Naive thymus-derived CD4-positive, alpha-beta T cell (primary cell): ENCODE measurements around the gene NAV2. TPM values are rescaled to one million over a fixed set of nuclear protein-coding genes. Genes with fewer than 3 reads are reported as not detected.

ENCODE experiments used
- ATAC-seq: fragments of 150-1000 bp; cut with Tn5 transposase; 2 replicates; pipeline ENCODE4 v1.10.0; 2021; ENCODE audit warnings: mild to moderate bottlenecking, moderate library complexity
- CTCF ChIA-PET: fragments of 350-600 bp; sonication (Branson Sonifier 250); formaldehyde crosslinking; loops from one replicate; lab custom pipeline; 2021; ENCODE audit warnings: antibody characterized with exemption; lab: Charles Lee
- POLR2A ChIA-PET: fragments of 350-600 bp; sonication (Branson Sonifier 250); formaldehyde crosslinking; loops from one replicate; lab custom pipeline; 2021; ENCODE audit warnings: antibody characterized with exemption, inconsistent platforms; lab: Charles Lee
- DNase-seq, 9 donors: peaks; one replicate each; pipeline versions ENCODE4 v3.0.0 to v3.0.0-alpha.2; 2020 to 2022; ENCODE audit warnings: mixed read lengths in 1 of 9
- H3K27ac ChIP-seq: one replicate; pipeline ENCODE4 v1.7.0; 2013; ENCODE audit warnings: mild to moderate bottlenecking, low read depth, low read length, moderate library complexity
- H3K27me3 ChIP-seq, 2 donors: one replicate each; pipeline ENCODE4 v1.7.0; 2013; ENCODE audit warnings: low read length in 2 of 2, mild to moderate bottlenecking in 2 of 2, moderate library complexity in 2 of 2; ENCODE audit not compliant: control insufficient read depth in 2 of 2, insufficient read depth in 2 of 2
- H3K36me3 ChIP-seq, 3 experiments: 1 replicate in 2 of 3; 2 replicates in 1 of 3; pipeline ENCODE4 v1.7.0; 2013; ENCODE audit warnings: low read length in 3 of 3, mild to moderate bottlenecking in 3 of 3, moderate library complexity in 1 of 3; ENCODE audit not compliant: insufficient read depth in 3 of 3, control insufficient read depth in 2 of 3
- H3K4me1 ChIP-seq, 2 donors: one replicate each; pipeline ENCODE4 v1.7.0; 2013; ENCODE audit warnings: low read length in 2 of 2, mild to moderate bottlenecking in 2 of 2, moderate library complexity in 1 of 2; ENCODE audit not compliant: control insufficient read depth in 2 of 2, insufficient read depth in 2 of 2
- H3K4me3 ChIP-seq: 2 replicates; pipeline ENCODE4 v1.7.0; 2013; ENCODE audit warnings: mild to moderate bottlenecking, low read length
- H3K9me3 ChIP-seq, 3 experiments: 1 replicate in 2 of 3; 2 replicates in 1 of 3; pipeline ENCODE4 v1.7.0; 2013; ENCODE audit warnings: low read length in 3 of 3; ENCODE audit not compliant: control insufficient read depth in 2 of 3
- H3K27ac Mint-ChIP-seq, 9 donors: one replicate each; pipeline ENCODE4 v1.8.0; 2020 to 2022; ENCODE audit warnings: mixed read lengths in 9 of 9, mild to moderate bottlenecking in 8 of 9, moderate library complexity in 5 of 9, inconsistent platforms in 2 of 9
- H3K27me3 Mint-ChIP-seq, 5 donors: one replicate each; pipeline ENCODE4 v1.8.0; 2021 to 2022; ENCODE audit warnings: mixed read lengths in 5 of 5, mild to moderate bottlenecking in 1 of 5
- H3K36me3 Mint-ChIP-seq, 5 donors: one replicate each; pipeline ENCODE4 v1.8.0; 2020 to 2022; ENCODE audit warnings: mixed read lengths in 5 of 5, mild to moderate bottlenecking in 3 of 5, inconsistent platforms in 1 of 5
- H3K4me1 Mint-ChIP-seq, 7 donors: one replicate each; pipeline ENCODE4 v1.8.0; 2020 to 2022; ENCODE audit warnings: mixed read lengths in 7 of 7, mild to moderate bottlenecking in 3 of 7, inconsistent platforms in 1 of 7
- H3K4me3 Mint-ChIP-seq, 10 donors: one replicate each; pipeline ENCODE4 v1.8.0; 2020 to 2022; ENCODE audit warnings: mild to moderate bottlenecking in 10 of 10, mixed read lengths in 10 of 10, moderate library complexity in 6 of 10, inconsistent platforms in 2 of 10
- H3K9me3 Mint-ChIP-seq, 11 donors: one replicate each; pipeline ENCODE4 v1.8.0; 2020 to 2022; ENCODE audit warnings: mixed read lengths in 11 of 11, mild to moderate bottlenecking in 4 of 11, inconsistent platforms in 1 of 11, moderate library complexity in 1 of 11
- intact Hi-C, 2 donors: fragments of 100-400 bp; cut with micrococcal nuclease; formaldehyde crosslinking; loops; one replicate each; pipeline ENCODE4 v1.15.1; 2023
- polyA plus RNA-seq, 2 donors: library from polyadenylated mRNA; unstranded; fragments of 300-500 nt; fragmentation: Illumina TruSeq; gene quantifications; one replicate each; pipeline ENCODE4 v1.2.3, GENCODE V29; 2021
- total RNA-seq, 6 experiments: library from RNA in 5 of 6; stranded (reverse) in 5 of 6; gene quantifications; 1 replicate in 5 of 6; 2 replicates in 1 of 6; pipeline ENCODE4 v1.2.3 and lab custom pipeline; 2021 to 2026

NAV2 gene
- total and polyA plus RNA-seq, 7 experiments from 2014 or later: 0.24 to 2.2 (median 0.48) TPM; not detected in 2

- intact Hi-C loops: loop anchor here in 1 of 2 donors (5.0 kb wide), 1 partner anchor 193 kb away; no protein-coding TSS in a partner anchor
- CTCF ChIA-PET: no interaction called here
- Histone ChIP-seq H3K9me3 (no peaks in the 10 kb centered on the region), H3K27ac (no peak overlapping the region), H3K27me3 (no peaks in the 10 kb centered on the region), H3K4me1 (no peaks in the 10 kb centered on the region), H3K4me3 (no peak overlapping the region), H3K36me3 (no peaks in the 10 kb centered on the region)
- POLR2A ChIA-PET: no interaction called here
- Mint-ChIP-seq H3K4me3 (no peak overlapping the region), H3K36me3 (no peaks in the 10 kb centered on the region), H3K27ac (no peak overlapping the region), H3K4me1 (no peaks in the 10 kb centered on the region), H3K9me3 (peaks cover 0 to 6% (median 0%) of the 10 kb centered on the region in 11 donors), H3K27me3 (peaks cover 0 to 4% (median 0%) of the 10 kb centered on the region in 5 donors)
- DNase-seq: no peak
- no peak for ATAC-seq
Measured at GRCh38 chr11:19938866-19939265, 226.2 kb downstream of the NAV2 start.

DNA sequence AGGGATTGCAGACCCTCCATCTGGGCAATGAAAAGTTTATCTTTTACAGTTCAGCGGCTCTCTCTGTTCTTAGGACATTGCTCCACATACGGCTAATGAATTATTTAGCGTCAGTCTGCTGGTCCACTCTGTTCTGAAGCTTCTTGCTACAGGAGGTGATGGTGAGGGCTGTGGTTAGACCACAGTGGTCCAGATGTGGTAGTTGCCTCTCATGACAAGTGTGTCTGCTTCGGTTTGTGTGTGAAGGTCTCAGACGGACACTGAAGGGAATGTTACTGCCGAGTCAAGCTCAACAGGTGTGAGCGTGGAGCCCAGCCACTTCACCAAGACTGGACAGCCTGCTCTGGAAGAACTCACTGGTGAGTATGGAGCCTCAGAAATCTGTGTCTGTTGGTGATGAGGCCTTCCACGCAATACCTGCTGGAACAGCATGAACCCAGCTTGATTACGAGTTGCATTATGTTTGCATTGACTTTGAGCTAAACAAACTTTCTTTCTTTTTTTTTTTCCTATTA, 226.8 kb downstream of the NAV2 start:
- Mint-ChIP-seq H3K9me3 (peaks cover 0 to 6% (median 0%) of the 10 kb centered on the region in 11 donors), H3K4me3 (no peak overlapping the region), H3K27ac (no peak overlapping the region), H3K36me3 (no peaks in the 10 kb centered on the region), H3K4me1 (no peaks in the 10 kb centered on the region), H3K27me3 (peaks cover 0 to 4% (median 3%) of the 10 kb centered on the region in 5 donors)
- H3K36me3 ChIP-seq: no peaks in the 10 kb centered on the region
- CTCF ChIA-PET: no interaction called here
- intact Hi-C loops: loop anchor here in 1 of 2 donors (5.0 kb wide), 1 partner anchor 193 kb away; no protein-coding TSS in a partner anchor
- POLR2A ChIA-PET: no interaction called here
- no peak overlapping the region for H3K4me3 ChIP-seq
- no peaks in the 10 kb centered on the region for H3K4me1 ChIP-seq
- H3K27me3 ChIP-seq: no peaks in the 10 kb centered on the region
- DNase-seq: no peak
- H3K27ac ChIP-seq: no peak overlapping the region
- ATAC-seq: no peak
- no peaks in the 10 kb centered on the region for H3K9me3 ChIP-seq

- Histone ChIP-seq H3K36me3 (no peaks in the 10 kb centered on the region), H3K27ac (no peak overlapping the region), H3K4me1 (no peaks in the 10 kb centered on the region), H3K4me3 (no peak overlapping the region), H3K9me3 (no peaks in the 10 kb centered on the region), H3K27me3 (no peaks in the 10 kb centered on the region)
- H3K4me1 Mint-ChIP-seq: no peaks in the 10 kb centered on the region
- no peak overlapping the region for H3K27ac Mint-ChIP-seq
- peaks cover 0 to 15% (median 6%) of the 10 kb centered on the region in 5 donors for H3K27me3 Mint-ChIP-seq
- H3K4me3 Mint-ChIP-seq: no peak overlapping the region
- peaks cover 0 to 6% (median 0%) of the 10 kb centered on the region in 11 donors for H3K9me3 Mint-ChIP-seq
- DNase-seq (no peak), ATAC-seq (no peak)
- no peaks in the 10 kb centered on the region for H3K36me3 Mint-ChIP-seq
- ChIA-PET CTCF (no interaction called here), POLR2A (no interaction called here)
- intact Hi-C loops: no loop called here
Measured at GRCh38 chr11:19940831-19941230, 228.2 kb downstream of the NAV2 start.

- Mint-ChIP-seq H3K4me1 (peaks cover 0 to 5% (median 3%) of the 10 kb centered on the region in 7 donors), H3K4me3 (no peak overlapping the region)
- H3K4me1 ChIP-seq: no peaks in the 10 kb centered on the region
Measured at GRCh38 chr11:19946681-19947080, 234.0 kb downstream of the NAV2 start.

DNA sequence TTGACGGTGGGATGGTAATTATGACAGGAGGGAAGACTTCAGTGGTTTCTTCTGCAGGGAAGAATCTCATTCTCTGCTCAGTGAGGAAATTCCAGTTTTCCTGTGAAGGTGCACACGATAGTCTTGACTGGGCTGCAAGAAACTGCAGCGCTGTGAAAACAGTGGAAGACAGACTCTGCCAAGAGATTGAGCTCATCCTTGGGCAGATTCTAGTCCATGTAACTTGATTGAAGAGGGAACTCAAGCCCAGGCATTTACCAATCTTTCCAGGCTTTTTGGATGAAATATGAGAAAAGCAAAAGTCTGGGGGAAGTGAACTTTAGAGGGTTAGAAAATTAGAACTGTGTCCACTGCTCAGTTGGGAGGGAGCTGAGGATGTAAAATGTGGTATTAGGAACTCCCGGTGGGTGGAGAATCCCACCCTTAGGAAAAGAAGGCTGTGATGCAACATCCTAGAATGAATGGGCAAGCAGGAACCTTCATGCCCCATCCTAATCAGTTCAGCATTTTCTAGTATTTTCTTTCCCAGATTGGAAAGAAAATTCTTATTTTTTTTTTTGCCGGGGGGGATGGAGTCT, 235.0 kb downstream of the NAV2 start:
- Mint-ChIP-seq H3K9me3 (peaks cover 0 to 2% (median 0%) of the 10 kb centered on the region in 11 donors), H3K27me3 (peaks cover 13 to 27% (median 20%) of the 10 kb centered on the region in 5 donors), H3K36me3 (no peaks in the 10 kb centered on the region), H3K4me3 (no peak overlapping the region), H3K4me1 (peaks cover 0 to 9% (median 6%) of the 10 kb centered on the region in 7 donors), H3K27ac (no peak overlapping the region)
- H3K27me3 ChIP-seq: no peaks in the 10 kb centered on the region
- H3K27ac ChIP-seq: no peak overlapping the region
- H3K4me3 ChIP-seq: no peak overlapping the region
- DNase-seq (no peak), ATAC-seq (no peak)
- H3K36me3 ChIP-seq: no peaks in the 10 kb centered on the region
- intact Hi-C loops: no loop called here
- no peaks in the 10 kb centered on the region for H3K9me3 ChIP-seq
- CTCF ChIA-PET: no interaction called here
- POLR2A ChIA-PET: no interaction called here
- no peaks in the 10 kb centered on the region for H3K4me1 ChIP-seq

More at GRCh38 chr11:19946681-19947080, 234.0 kb downstream of the NAV2 start:
- intact Hi-C loops: no loop called here
- Histone ChIP-seq H3K4me3 (no peak overlapping the region), H3K36me3 (no peaks in the 10 kb centered on the region), H3K9me3 (no peaks in the 10 kb centered on the region), H3K27me3 (no peaks in the 10 kb centered on the region), H3K27ac (no peak overlapping the region)
- DNase-seq (no peak), ATAC-seq (no peak)
- Mint-ChIP-seq H3K27ac (no peak overlapping the region), H3K36me3 (no peaks in the 10 kb centered on the region), H3K9me3 (peaks cover 0 to 2% (median 0%) of the 10 kb centered on the region in 11 donors), H3K27me3 (peaks cover 6 to 27% (median 16%) of the 10 kb centered on the region in 5 donors)
- POLR2A ChIA-PET: no interaction called here
- CTCF ChIA-PET: no interaction called here

GRCh38 chr11:19949606-19950005, 237.0 kb downstream of the NAV2 start:
- Mint-ChIP-seq H3K36me3 (no peaks in the 10 kb centered on the region), H3K27me3 (peaks cover 24 to 34% (median 26%) of the 10 kb centered on the region in 5 donors), H3K9me3 (peaks cover 0 to 2% (median 0%) of the 10 kb centered on the region in 11 donors), H3K4me3 (no peak overlapping the region), H3K4me1 (peaks cover 0 to 9% (median 6%) of the 10 kb centered on the region in 7 donors), H3K27ac (no peak overlapping the region)
- no peaks in the 10 kb centered on the region for H3K27me3 ChIP-seq
- intact Hi-C loops: loop anchor here in 1 of 2 donors (5.0 kb wide), 1 partner anchor 403 kb away; no protein-coding TSS in a partner anchor
- no peak for ATAC-seq
- H3K4me1 ChIP-seq: no peaks in the 10 kb centered on the region
- no peak overlapping the region for H3K27ac ChIP-seq
- no peaks in the 10 kb centered on the region for H3K36me3 ChIP-seq
- CTCF ChIA-PET: no interaction called here
- no peak for DNase-seq
- H3K9me3 ChIP-seq: no peaks in the 10 kb centered on the region
- POLR2A ChIA-PET: no interaction called here
- no peak overlapping the region for H3K4me3 ChIP-seq
